ENCODE results near the gene GSS. TPM values are rescaled to one million over a fixed set of nuclear protein-coding genes. Genes with fewer than 3 reads are reported as not detected.

Gene GSS
- total RNA-seq, 4 donors from 2014 or later, result 49.9 to 56.7 (median 52.9) TPM

GRCh38 chr20:34964486-34964885 lies 8.9 kb upstream of the GSS start:
- intact Hi-C loops (cut with DNase I; ENCODE audit: low total_unique reads), result no loop called here
- 94% methylated on average over 5 of the region's 5 CpGs for WGBS, 2 donors
- TF ChIP-seq CTCF (IDR thresholded peaks at IDR 0.05) (no peak), POLR2A (IDR thresholded peaks at IDR 0.05) (no peak)
- no peak for DNase-seq (ENCODE audit: low spot score in 2 of 2)
- no peak overlapping the region for H3K4me3 ChIP-seq (ENCODE audit: low read depth, poor library complexity, severe bottlenecking)

- intact Hi-C loops (cut with DNase I; ENCODE audit: low total_unique reads), result loop anchor here (5.0 kb wide), 1 partner anchor 410 kb away; no protein-coding TSS in a partner anchor
- no peak for DNase-seq (ENCODE audit: low spot score in 2 of 2)
- no peak for TF ChIP-seq POLR2A (IDR thresholded peaks at IDR 0.05)
- no peak for TF ChIP-seq CTCF (IDR thresholded peaks at IDR 0.05)
- WGBS, 2 donors, result 80 to 85% methylated on average over 21 of the region's 21 CpGs
- H3K4me3 ChIP-seq (ENCODE audit: low read depth, poor library complexity, severe bottlenecking), result no peak overlapping the region
These were observed 1.3 kb upstream of the GSS start for GRCh38 chr20:34956751-34957472.

GRCh38 chr20:34956041-34956458 lies 444 bp upstream of the GSS start:
- no peak overlapping the region for H3K4me3 ChIP-seq (ENCODE audit: low read depth, poor library complexity, severe bottlenecking)
- TF ChIP-seq CTCF (IDR thresholded peaks at IDR 0.05), result no peak
- TF ChIP-seq POLR2A (IDR thresholded peaks at IDR 0.05), result no peak
- intact Hi-C loops (cut with DNase I; ENCODE audit: low total_unique reads), result loop anchor here (5.0 kb wide), 1 partner anchor 411 kb away; no protein-coding TSS in a partner anchor
- no peak for DNase-seq (ENCODE audit: low spot score in 2 of 2)
- 10 to 13% methylated on average over 6 of the region's 6 CpGs for whole genome bisulfite sequencing, 2 donors

- H3K4me3 ChIP-seq (ENCODE audit: low read depth, poor library complexity, severe bottlenecking), result peak overlapping the region; percentile 47
- no peak for DNase-seq (ENCODE audit: low spot score in 2 of 2)
- 7 to 14% methylated on average over 13 of the region's 13 CpGs for WGBS, 2 donors
These were observed 739 bp downstream of the GSS start for GRCh38 chr20:34954904-34955230.

GRCh38 chr20:34953960-34954359 lies 1.6 kb downstream of the GSS start:
- intact Hi-C loops (cut with DNase I; ENCODE audit: low total_unique reads), result no loop called here
- DNase-seq (ENCODE audit: low spot score in 2 of 2), result no peak
- H3K4me3 ChIP-seq (ENCODE audit: low read depth, poor library complexity, severe bottlenecking), result no peak overlapping the region
- TF ChIP-seq POLR2A (IDR thresholded peaks at IDR 0.05), result no peak
- TF ChIP-seq CTCF (IDR thresholded peaks at IDR 0.05), result no peak
- 68 to 77% methylated on average over 7 of the region's 7 CpGs for WGBS, 2 donors

More at GRCh38 chr20:34954904-34955230, 739 bp downstream of the GSS start:
- intact Hi-C loops (cut with DNase I; ENCODE audit: low total_unique reads), result loop anchor here (1.0 to 5.0 kb wide), 2 partner anchors 80 to 412 kb away; no protein-coding TSS in a partner anchor
- TF ChIP-seq POLR2A (IDR thresholded peaks at IDR 0.05) (no peak), CTCF (IDR thresholded peaks at IDR 0.05) (no peak)

- DNase-seq (ENCODE audit: low spot score in 2 of 2), result no peak
- H3K4me3 ChIP-seq (ENCODE audit: low read depth, poor library complexity, severe bottlenecking), result no peak overlapping the region
- WGBS, 2 donors, result 53 to 62% methylated on average over 5 of the region's 5 CpGs
- TF ChIP-seq POLR2A (IDR thresholded peaks at IDR 0.05) (no peak), CTCF (IDR thresholded peaks at IDR 0.05) (no peak)
- intact Hi-C loops (cut with DNase I; ENCODE audit: low total_unique reads), result no loop called here
These were observed 2.9 kb downstream of the GSS start for GRCh38 chr20:34952671-34953070.
